ENCODE results near the gene CXCL8. TPM values are rescaled to one million over a fixed set of nuclear protein-coding genes. Genes with fewer than 3 reads are reported as not detected.

Gene CXCL8
- total RNA-seq, 1 donor from 2014 or later: 3.3 TPM

GRCh38 chr4:73743795-73744194 is 3.4 kb downstream of the CXCL8 start:
- DNase-seq (ENCODE audit: extremely low spot score, unreplicated experiment): no peak
- H3K9me3 Mint-ChIP-seq: no peaks in the 10 kb centered on the region
- H3K27ac Mint-ChIP-seq: no peak overlapping the region
- H3K4me1 Mint-ChIP-seq (ENCODE audit: unreplicated experiment): no peaks in the 10 kb centered on the region
- H3K4me3 Mint-ChIP-seq: no peak overlapping the region
- H3K36me3 Mint-ChIP-seq: no peaks in the 10 kb centered on the region
- H3K27me3 Mint-ChIP-seq: peaks cover 12% of the 10 kb centered on the region
- no peak for TF ChIP-seq CTCF (conservative IDR thresholded peaks at IDR 0.05)

GRCh38 chr4:73744203-73744602 is 3.8 kb downstream of the CXCL8 start:
- TF ChIP-seq CTCF (conservative IDR thresholded peaks at IDR 0.05): no peak
- no peak for DNase-seq (ENCODE audit: extremely low spot score, unreplicated experiment)
- Mint-ChIP-seq H3K27ac (no peak overlapping the region), H3K4me1 (ENCODE audit: unreplicated experiment) (no peaks in the 10 kb centered on the region), H3K9me3 (no peaks in the 10 kb centered on the region), H3K27me3 (peaks cover 12% of the 10 kb centered on the region), H3K36me3 (no peaks in the 10 kb centered on the region), H3K4me3 (no peak overlapping the region)

GRCh38 chr4:73750730-73751129 is 10.4 kb downstream of the CXCL8 start:
- no peaks in the 10 kb centered on the region for H3K9me3 Mint-ChIP-seq
- H3K4me3 Mint-ChIP-seq: no peak overlapping the region
- no peak for DNase-seq (ENCODE audit: extremely low spot score, unreplicated experiment)
- TF ChIP-seq CTCF (conservative IDR thresholded peaks at IDR 0.05): no peak
- no peaks in the 10 kb centered on the region for H3K4me1 Mint-ChIP-seq (ENCODE audit: unreplicated experiment)
- no peak overlapping the region for H3K27ac Mint-ChIP-seq
- H3K27me3 Mint-ChIP-seq: peaks cover 11% of the 10 kb centered on the region
- no peaks in the 10 kb centered on the region for H3K36me3 Mint-ChIP-seq

- TF ChIP-seq CTCF (conservative IDR thresholded peaks at IDR 0.05): no peak
- Mint-ChIP-seq H3K4me3 (no peak overlapping the region), H3K4me1 (ENCODE audit: unreplicated experiment) (no peaks in the 10 kb centered on the region), H3K36me3 (no peaks in the 10 kb centered on the region), H3K9me3 (no peaks in the 10 kb centered on the region), H3K27ac (no peak overlapping the region), H3K27me3 (peaks cover 11% of the 10 kb centered on the region)
- DNase-seq (ENCODE audit: extremely low spot score, unreplicated experiment): no peak
Observed at GRCh38 chr4:73751166-73751565, 10.8 kb downstream of the CXCL8 start.

GRCh38 chr4:73751830-73752229 is 11.5 kb downstream of the CXCL8 start:
- Mint-ChIP-seq H3K4me3 (no peak overlapping the region), H3K4me1 (ENCODE audit: unreplicated experiment) (no peaks in the 10 kb centered on the region), H3K36me3 (no peaks in the 10 kb centered on the region), H3K27me3 (peaks cover 8% of the 10 kb centered on the region), H3K9me3 (no peaks in the 10 kb centered on the region), H3K27ac (no peak overlapping the region)
- no peak for TF ChIP-seq CTCF (conservative IDR thresholded peaks at IDR 0.05)
- DNase-seq (ENCODE audit: extremely low spot score, unreplicated experiment): no peak

GRCh38 chr4:73752424-73752823 is 12.1 kb downstream of the CXCL8 start:
- DNase-seq (ENCODE audit: extremely low spot score, unreplicated experiment): no peak
- Mint-ChIP-seq H3K27me3 (peaks cover 8% of the 10 kb centered on the region), H3K4me1 (ENCODE audit: unreplicated experiment) (no peaks in the 10 kb centered on the region), H3K9me3 (no peaks in the 10 kb centered on the region), H3K36me3 (no peaks in the 10 kb centered on the region), H3K27ac (no peak overlapping the region), H3K4me3 (no peak overlapping the region)
- TF ChIP-seq CTCF (conservative IDR thresholded peaks at IDR 0.05): no peak
